Trophoblast cell (in vitro differentiated cells and primary cell): ENCODE results near the gene RORC. TPM values are rescaled to one million over a fixed set of nuclear protein-coding genes. Genes with fewer than 3 reads are reported as not detected.
"Not testable (repeated sequence)": the region's sequence is repeated elsewhere in the genome, so short reads cannot be mapped to it uniquely, and the experiment has no call there.

Source experiments
- DNase-seq, 2 donors: peaks; one replicate each; pipeline ENCODE4 v3.0.0-alpha.2; 2016
- H2AFZ ChIP-seq: 2 replicates; pipeline ENCODE4 v1.6.1; 2013; ENCODE audit warnings: low read length, moderate library complexity, mild to moderate bottlenecking; ENCODE audit not compliant: insufficient read depth, poor library complexity
- H2AK5ac ChIP-seq: 2 replicates; pipeline ENCODE4 v1.6.1; 2013; ENCODE audit warnings: mild to moderate bottlenecking, low read length
- H2BK120ac ChIP-seq: 2 replicates; pipeline ENCODE4 v1.6.1; 2013; ENCODE audit warnings: low read length, mild to moderate bottlenecking, moderate library complexity; ENCODE audit not compliant: insufficient read depth, poor library complexity
- H2BK12ac ChIP-seq: 2 replicates; pipeline ENCODE4 v1.6.1; 2013; ENCODE audit warnings: mild to moderate bottlenecking, low read length, moderate library complexity
- H2BK5ac ChIP-seq: 2 replicates; pipeline ENCODE4 v1.6.1; 2013; ENCODE audit warnings: low read length, low read depth, moderate library complexity, mild to moderate bottlenecking; ENCODE audit not compliant: poor library complexity
- H3K14ac ChIP-seq: 2 replicates; pipeline ENCODE4 v1.6.1; 2013; ENCODE audit warnings: mild to moderate bottlenecking, low read length
- H3K18ac ChIP-seq: 2 replicates; pipeline ENCODE4 v1.6.1; 2013; ENCODE audit warnings: mild to moderate bottlenecking, low read length
- H3K23ac ChIP-seq: 2 replicates; pipeline ENCODE4 v1.6.1; 2013; ENCODE audit warnings: low read length
- H3K27ac ChIP-seq: 2 replicates; pipeline ENCODE4 v1.5.1; 2013; ENCODE audit warnings: low read depth, mild to moderate bottlenecking, inconsistent platforms, low read length, moderate library complexity
- H3K27me3 ChIP-seq: 2 replicates; pipeline ENCODE4 v1.6.1; 2013; ENCODE audit warnings: inconsistent platforms, mild to moderate bottlenecking, low read length, moderate library complexity; ENCODE audit not compliant: insufficient read depth
- H3K36me3 ChIP-seq, 2 experiments: 1 replicate in 1 of 2; 2 replicates in 1 of 2; pipeline ENCODE4 v1.6.1; 2013; ENCODE audit warnings: low read length in 2 of 2, mild to moderate bottlenecking in 2 of 2, moderate library complexity in 1 of 2; ENCODE audit not compliant: insufficient read depth in 2 of 2, control insufficient read depth in 1 of 2
- H3K4ac ChIP-seq: 2 replicates; pipeline ENCODE4 v1.6.1; 2013; ENCODE audit warnings: low read depth, mild to moderate bottlenecking, low read length, moderate library complexity
- H3K4me1 ChIP-seq, 2 experiments: 1 replicate in 1 of 2; 2 replicates in 1 of 2; pipeline ENCODE4 v1.6.1; 2013; ENCODE audit warnings: low read length in 2 of 2, mild to moderate bottlenecking in 2 of 2, moderate library complexity in 1 of 2; ENCODE audit not compliant: insufficient read depth in 2 of 2, control insufficient read depth in 1 of 2
- H3K4me2 ChIP-seq: 2 replicates; pipeline ENCODE4 v1.6.1; 2013; ENCODE audit warnings: inconsistent platforms, mild to moderate bottlenecking, low read length, moderate library complexity
- H3K4me3 ChIP-seq: 2 replicates; pipeline ENCODE4 v1.5.1; 2013; ENCODE audit warnings: mild to moderate bottlenecking, low read depth, low read length, inconsistent platforms
- H3K79me1 ChIP-seq: one replicate; pipeline ENCODE4 v1.6.1; 2013; ENCODE audit warnings: low read length
- H3K79me2 ChIP-seq: 2 replicates; pipeline ENCODE4 v1.6.1; 2013; ENCODE audit warnings: low read length, mild to moderate bottlenecking; ENCODE audit not compliant: control insufficient read depth, insufficient read depth, poor library complexity
- H3K9ac ChIP-seq: 2 replicates; pipeline ENCODE4 v1.6.1; 2013; ENCODE audit warnings: mild to moderate bottlenecking, low read length
- H3K9me3 ChIP-seq: 2 replicates; pipeline ENCODE4 v1.6.1; 2013; ENCODE audit warnings: low read depth, mild to moderate bottlenecking, control low read depth, inconsistent platforms, low read length; ENCODE audit not compliant: insufficient read depth
- H4K12ac ChIP-seq: 2 replicates; pipeline ENCODE4 v1.6.1; 2013; ENCODE audit warnings: low read depth, mild to moderate bottlenecking, low read length, moderate library complexity
- H4K8ac ChIP-seq: 2 replicates; pipeline ENCODE4 v1.6.1; 2013; ENCODE audit warnings: low read depth, mild to moderate bottlenecking, low read length, moderate library complexity
- H4K91ac ChIP-seq: one replicate; pipeline ENCODE4 v1.6.1; 2013; ENCODE audit warnings: low read depth, mild to moderate bottlenecking, low read length, moderate library complexity
- WGBS: extraction: QIAGEN DNeasy Blood & Tissue Kit; methylation state at CpG from one replicate; pipeline ENCODE4 v1.1.7; 2013; ENCODE audit warnings: missing lambda C conversion rate; ENCODE audit not compliant: insufficient read length, insufficient coverage; ENCODE audit errors: extremely low coverage; 5-methylcytosine and 5-hydroxymethylcytosine counted together
- polyA plus RNA-seq: library from polyadenylated mRNA; stranded (reverse); fragments of 200-250 nt; gene quantifications from 2 replicates; pipeline ENCODE4 v1.2.3, GENCODE V29; 2013

Gene RORC
- polyA plus RNA-seq = 0.03 TPM in 2 replicates

- no peak within 1 kb of the TSS for H4K91ac ChIP-seq
- H3K79me2 ChIP-seq = no peaks in the 10 kb centered on the region
- no peak within 1 kb of the TSS for H3K27ac ChIP-seq
- no peak within 1 kb of the TSS for H3K23ac ChIP-seq
- no peaks in the 10 kb centered on the region for H3K36me3 ChIP-seq
- no peak within 1 kb of the TSS for H3K4me2 ChIP-seq
- no peak within 1 kb of the TSS for H4K12ac ChIP-seq
- no peak within 1 kb of the TSS for H2BK12ac ChIP-seq
- H3K4me1 ChIP-seq = peaks cover under 1 to 2% of the 10 kb centered on the region in 2 experiments
- no peak within 1 kb of the TSS for H3K4ac ChIP-seq
- no peaks in the 10 kb centered on the region for H3K9me3 ChIP-seq
- no peak within 1 kb of the TSS for H2BK5ac ChIP-seq
- no peak for DNase-seq
- no peak within 1 kb of the TSS for H2BK120ac ChIP-seq
- no peak within 1 kb of the TSS for H3K14ac ChIP-seq
- peaks cover 1% of the 10 kb centered on the region for H3K79me1 ChIP-seq
- no peak within 1 kb of the TSS for H2AFZ ChIP-seq
- whole genome bisulfite sequencing = no CpG with 5 or more reads among the region's 5 CpGs
- no peak within 1 kb of the TSS for H3K9ac ChIP-seq
- H4K8ac ChIP-seq = no peak within 1 kb of the TSS
- H3K18ac ChIP-seq = no peak within 1 kb of the TSS
- H3K27me3 ChIP-seq = no peaks in the 10 kb centered on the region
- no peak within 1 kb of the TSS for H3K4me3 ChIP-seq
- H2AK5ac ChIP-seq = no peak within 1 kb of the TSS
Observed at GRCh38 chr1:151831605-151832004, at the start of gene RORC. TSS of gene RORC (minus strand) at chr1:151831802. CDS start at chr1:151831764, 38 bp downstream.

GRCh38 chr1:151875419-151876097 is 44.0 kb upstream of the RORC start:
- Histone ChIP-seq H3K4me1 (peaks cover 0 to 4% of the 10 kb centered on the region in 2 experiments), H2BK120ac (no peak overlapping the region), H3K9me3 (no peaks in the 10 kb centered on the region), H3K14ac (no peak overlapping the region), H3K36me3 (no peaks in the 10 kb centered on the region), H3K27ac (no peak overlapping the region), H2AFZ (no peak overlapping the region), H3K79me1 (no peaks in the 10 kb centered on the region), H3K4me2 (no peak overlapping the region), H2AK5ac (no peak overlapping the region), H4K8ac (no peak overlapping the region), H4K12ac (no peak overlapping the region), H3K23ac (no peak overlapping the region), H3K18ac (no peak overlapping the region), H3K4ac (no peak overlapping the region), H2BK12ac (no peak overlapping the region), H3K9ac (no peak overlapping the region), H3K27me3 (no peaks in the 10 kb centered on the region), H3K4me3 (no peak overlapping the region), H4K91ac (no peak overlapping the region), H3K79me2 (no peaks in the 10 kb centered on the region), H2BK5ac (no peak overlapping the region)
- WGBS = no CpG with 5 or more reads among the region's 1 CpG
- DNase-seq = no peak

GRCh38 chr1:151872776-151873175 is 41.2 kb upstream of the RORC start:
- not testable (repeated sequence) for H3K27me3 ChIP-seq, H4K12ac ChIP-seq, H4K8ac ChIP-seq, H3K27ac ChIP-seq, H3K9ac ChIP-seq, DNase-seq, H3K36me3 ChIP-seq, H3K79me2 ChIP-seq, H3K4me3 ChIP-seq, H3K9me3 ChIP-seq, H3K14ac ChIP-seq, H3K79me1 ChIP-seq, H2BK12ac ChIP-seq, H3K4me2 ChIP-seq, H3K4ac ChIP-seq, H3K18ac ChIP-seq, H4K91ac ChIP-seq, H2BK5ac ChIP-seq, H3K4me1 ChIP-seq, H2AK5ac ChIP-seq, H2BK120ac ChIP-seq, H2AFZ ChIP-seq, H3K23ac ChIP-seq
- no CpG with 5 or more reads among the region's 9 CpGs for WGBS

- Histone ChIP-seq H4K91ac (no peak overlapping the region), H2BK12ac (no peak overlapping the region), H3K23ac (no peak overlapping the region)
Observed at GRCh38 chr1:151871284-151872030, 39.9 kb upstream of the RORC start.

More at GRCh38 chr1:151871284-151872030, 39.9 kb upstream of the RORC start:
- H4K12ac ChIP-seq = no peak overlapping the region
- peak in 1 of 2 donors; percentile 8 for DNase-seq
- no peaks in the 10 kb centered on the region for H3K79me2 ChIP-seq
- no peak overlapping the region for H2AFZ ChIP-seq
- H2BK5ac ChIP-seq = no peak overlapping the region
- no peak overlapping the region for H3K9ac ChIP-seq
- H3K79me1 ChIP-seq = no peaks in the 10 kb centered on the region
- H3K27ac ChIP-seq = no peak overlapping the region
- no peaks in the 10 kb centered on the region for H3K9me3 ChIP-seq
- H3K27me3 ChIP-seq = no peaks in the 10 kb centered on the region
- no CpG with 5 or more reads among the region's 5 CpGs for WGBS
- H3K14ac ChIP-seq = no peak overlapping the region
- H4K8ac ChIP-seq = no peak overlapping the region
- no peak overlapping the region for H2AK5ac ChIP-seq
- H2BK120ac ChIP-seq = no peak overlapping the region
- peaks cover 0 to 4% of the 10 kb centered on the region in 2 experiments for H3K4me1 ChIP-seq
- H3K36me3 ChIP-seq = no peaks in the 10 kb centered on the region
- no peak overlapping the region for H3K4ac ChIP-seq
- no peak overlapping the region for H3K18ac ChIP-seq
- H3K4me2 ChIP-seq = no peak overlapping the region
- H3K4me3 ChIP-seq = no peak overlapping the region
